HG03565 (cell line): Measurements from ENCODE around the gene MTCL3.

ENCODE experiments used
- ATAC-seq: cut with Tn5 transposase; IDR thresholded peaks from one replicate; pipeline ENCODE4 v1.9.1; 2021; ENCODE audit warnings: mild to moderate bottlenecking, moderate library complexity; ENCODE audit not compliant: unreplicated experiment

MTCL3 gene

DNA sequence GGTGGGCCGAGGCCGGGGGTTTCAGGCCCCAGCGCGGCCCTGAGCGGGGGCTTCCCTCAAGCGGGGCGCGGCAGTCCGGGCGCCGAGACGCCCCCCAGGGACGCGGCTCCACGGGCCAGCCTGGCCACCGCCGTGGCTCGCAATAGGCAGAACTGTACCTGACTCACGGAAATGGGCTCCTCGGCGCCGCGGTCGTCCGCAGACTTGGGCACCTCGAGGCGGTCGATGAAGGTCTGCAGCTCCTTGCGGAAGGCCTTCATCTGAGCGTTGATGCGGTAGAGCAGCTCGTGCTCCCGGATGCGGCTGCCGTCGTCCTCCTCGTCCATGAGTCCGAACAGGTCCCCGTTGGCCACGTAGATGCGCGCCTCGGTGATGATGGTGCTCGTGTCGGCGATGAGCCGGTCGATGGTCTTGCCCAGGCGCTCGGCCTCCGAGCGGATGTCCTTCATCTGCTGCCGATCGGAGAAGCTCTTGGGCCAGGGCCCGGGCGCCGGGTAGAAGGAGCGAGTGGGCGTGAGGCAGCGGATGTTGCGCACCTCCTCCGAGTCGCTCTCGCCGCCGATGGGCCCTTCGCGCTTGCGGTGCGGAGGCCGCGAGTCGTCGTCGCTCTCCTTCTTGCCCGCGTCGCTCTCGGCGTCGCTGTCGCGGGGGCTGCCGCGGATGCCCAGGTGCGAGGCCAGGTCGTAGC lies 43.9 kb downstream of the MTCL3 start:
- ATAC-seq = no peak

DNA sequence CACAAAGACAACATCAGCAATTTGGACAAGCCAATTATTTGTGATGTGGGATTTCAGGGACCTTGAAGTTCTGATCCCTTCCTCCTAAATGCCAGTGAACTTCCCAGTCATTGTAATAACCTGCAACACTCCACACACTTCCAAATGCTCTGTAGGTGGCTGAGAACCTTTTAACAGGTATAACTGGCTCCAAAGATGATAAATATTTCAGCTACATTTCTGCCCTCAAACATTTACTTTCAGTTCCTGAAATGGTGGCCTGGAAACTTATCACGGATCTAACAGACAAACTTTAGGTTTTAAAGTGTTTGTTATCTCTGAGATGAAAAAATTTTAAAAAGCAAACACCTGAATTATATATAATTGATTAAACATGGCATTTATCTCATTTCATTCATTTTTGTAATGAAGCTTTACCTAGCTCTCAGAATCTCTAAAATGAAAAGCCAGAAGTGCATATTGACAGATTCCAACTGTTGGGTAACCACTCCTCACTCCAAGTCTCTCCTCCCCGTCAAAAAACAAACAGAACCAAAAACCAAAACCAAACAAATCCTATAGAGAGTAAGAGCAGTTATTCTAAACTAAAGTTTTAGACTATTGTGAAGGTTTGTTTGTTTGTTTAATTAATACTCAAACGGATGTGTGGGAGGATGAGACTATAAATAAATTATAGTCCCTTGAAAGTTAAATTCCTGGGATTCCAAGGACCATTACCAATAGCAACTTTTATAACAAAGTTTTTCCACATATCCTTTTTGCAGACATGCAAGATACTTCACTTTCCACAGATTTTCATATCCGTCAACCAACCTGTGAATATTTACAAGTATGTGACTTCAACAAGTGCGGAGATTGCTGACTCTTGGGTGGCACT lies 47.5 kb downstream of the MTCL3 start:
- ATAC-seq = no peak

DNA sequence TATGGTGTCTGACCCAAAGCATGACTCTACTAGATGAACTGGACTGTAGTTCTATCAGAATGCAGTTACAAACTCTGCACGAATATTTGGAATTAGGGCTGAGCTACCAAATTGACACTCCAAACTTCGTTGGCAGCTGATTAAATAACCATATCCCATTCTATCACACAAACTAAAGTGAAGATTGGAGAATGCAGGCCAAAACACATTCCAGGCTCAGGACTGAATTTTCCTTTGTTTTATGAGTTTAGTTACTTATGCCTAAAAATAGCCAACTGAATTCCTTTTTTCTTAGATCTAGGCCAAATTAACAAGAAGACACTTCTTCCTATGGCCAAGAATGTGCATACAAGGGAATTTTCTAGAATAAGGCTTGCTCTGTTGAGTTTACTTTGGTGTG lies 50.2 kb downstream of the MTCL3 start:
- ATAC-seq = no peak

DNA sequence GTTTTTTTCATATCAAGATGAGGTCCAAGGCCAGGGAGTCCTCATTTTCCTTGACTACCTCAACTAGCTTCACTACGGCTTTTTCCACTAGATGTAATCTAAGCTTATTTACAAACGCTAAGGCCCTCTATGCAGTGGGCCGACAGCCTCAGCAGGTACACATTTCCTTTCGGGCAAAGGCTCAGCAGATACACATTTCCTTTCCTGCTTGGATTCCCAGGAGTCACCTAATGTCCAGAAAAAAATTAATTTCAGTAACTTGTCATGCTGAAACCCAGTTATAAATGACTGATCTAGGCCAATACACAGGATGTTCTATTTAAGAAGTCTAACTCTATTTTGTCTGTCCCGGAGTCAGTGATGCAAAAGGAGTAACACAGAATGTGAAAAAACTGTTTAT lies 52.7 kb downstream of the MTCL3 start:
- ATAC-seq = no peak

DNA sequence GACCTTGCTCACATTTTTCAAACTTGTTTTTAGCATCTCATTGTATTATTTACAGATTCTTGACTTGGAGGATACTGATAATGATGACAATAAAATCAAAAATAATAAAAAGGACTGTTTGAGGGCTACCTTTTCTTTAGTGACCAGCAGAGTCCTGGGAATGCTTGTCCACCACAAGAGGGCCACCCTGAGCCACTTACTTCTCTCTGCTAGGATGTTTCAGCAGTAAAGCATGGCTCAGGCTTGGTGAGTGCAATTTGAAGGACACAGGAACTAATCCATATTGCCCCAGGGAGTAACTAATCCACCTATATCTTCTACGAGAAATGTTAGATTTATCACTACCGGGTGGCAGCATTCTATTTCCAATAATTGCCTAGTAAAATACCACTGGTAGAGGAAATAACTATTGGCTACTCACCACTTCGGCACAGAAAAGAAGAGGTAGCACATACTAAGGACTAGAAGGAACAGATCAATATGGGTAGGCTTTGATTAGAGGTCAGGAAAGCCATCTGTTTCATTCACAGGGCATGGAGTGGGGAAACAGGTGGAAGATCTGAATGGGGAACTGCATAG lies 54.2 kb downstream of the MTCL3 start:
- ATAC-seq = peak; percentile 82

DNA sequence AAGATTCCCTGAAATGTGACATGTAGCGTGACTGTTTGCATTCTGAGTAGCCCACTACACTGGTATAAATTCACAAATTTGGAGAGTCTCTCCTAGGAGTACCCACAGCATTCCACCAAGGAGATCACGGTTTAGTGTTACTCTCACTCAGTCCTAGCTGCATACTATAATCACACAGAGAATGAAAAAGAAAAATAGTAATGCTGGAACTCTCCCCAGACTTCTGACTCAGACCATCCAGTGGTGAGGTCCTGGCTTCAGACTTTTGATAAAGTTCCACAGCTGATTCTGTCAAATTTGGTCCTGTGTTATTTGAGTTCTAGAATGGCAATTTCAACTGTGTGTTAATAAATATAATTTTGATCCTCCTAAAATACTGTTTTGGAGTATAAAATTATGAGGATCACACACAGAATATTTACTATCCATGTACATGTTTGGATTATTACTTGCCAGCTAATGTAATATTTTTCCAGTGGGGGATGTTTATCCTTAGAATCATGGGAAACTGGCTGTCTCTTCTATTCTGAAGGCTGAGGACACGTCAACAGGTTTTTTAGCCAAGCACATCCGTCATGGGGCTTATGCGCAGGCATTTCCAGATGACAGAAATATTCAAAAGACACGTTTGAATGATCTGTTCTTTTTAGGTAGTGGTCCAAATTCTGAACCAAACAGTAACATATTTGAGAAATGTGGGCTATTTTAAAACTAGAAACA lies 54.8 kb downstream of the MTCL3 start:
- ATAC-seq = no peak

DNA sequence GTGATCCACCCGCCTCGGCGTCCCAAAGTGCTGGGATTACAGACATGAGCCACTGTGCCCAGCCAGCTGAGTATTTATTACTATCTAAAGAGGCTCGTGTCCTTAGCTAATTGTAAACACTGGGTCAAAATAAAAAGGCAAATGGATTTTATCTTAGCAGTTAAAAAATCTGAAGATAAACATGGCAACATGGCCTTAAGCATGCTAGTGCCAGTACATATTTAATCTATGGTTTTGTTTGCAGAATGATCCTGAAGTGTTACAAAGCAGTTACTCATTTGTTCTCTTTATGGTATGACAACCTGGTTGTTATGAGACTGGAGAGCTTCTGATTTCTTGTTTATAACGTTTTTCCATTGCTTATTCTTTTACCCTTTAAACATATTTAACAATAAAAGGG lies 56.1 kb downstream of the MTCL3 start:
- ATAC-seq = no peak

DNA sequence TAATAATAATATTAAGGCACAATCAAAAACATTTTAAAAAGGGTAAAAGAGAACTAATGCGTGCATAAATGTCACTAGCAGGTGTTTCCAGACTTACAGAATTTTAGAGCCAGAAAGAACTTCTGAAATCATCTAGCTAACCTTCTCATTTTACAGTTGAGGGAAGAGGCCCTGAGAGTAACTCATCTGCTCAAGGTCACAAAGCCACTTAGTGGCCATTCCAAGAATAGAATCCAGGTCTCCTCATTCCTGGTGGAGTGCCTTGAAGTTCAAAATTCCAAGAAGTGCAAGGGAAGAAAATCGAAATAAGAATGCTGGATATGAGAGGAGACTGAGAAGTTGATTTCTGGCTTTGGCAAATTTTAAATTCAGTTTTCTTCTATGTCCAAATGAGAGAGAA lies 56.8 kb downstream of the MTCL3 start:
- ATAC-seq = no peak

DNA sequence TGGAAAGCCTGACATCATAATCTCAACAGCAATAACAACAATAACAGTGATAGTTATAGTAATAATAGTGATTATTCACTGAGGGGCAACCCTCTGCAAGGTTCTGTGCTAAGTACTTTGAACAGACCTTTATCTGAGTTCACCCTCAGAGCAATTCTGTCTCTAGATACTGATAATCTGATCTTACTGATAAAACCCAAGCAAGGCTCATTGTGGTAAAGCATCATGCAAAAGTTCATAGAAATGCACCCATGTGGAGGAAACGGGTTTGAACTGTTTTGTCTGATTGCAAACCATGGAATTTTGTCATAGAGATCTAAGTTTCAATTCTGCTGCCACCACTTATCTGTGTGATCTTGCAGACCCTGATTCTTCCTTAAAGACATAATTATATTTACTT lies 58.7 kb downstream of the MTCL3 start:
- ATAC-seq = no peak

DNA sequence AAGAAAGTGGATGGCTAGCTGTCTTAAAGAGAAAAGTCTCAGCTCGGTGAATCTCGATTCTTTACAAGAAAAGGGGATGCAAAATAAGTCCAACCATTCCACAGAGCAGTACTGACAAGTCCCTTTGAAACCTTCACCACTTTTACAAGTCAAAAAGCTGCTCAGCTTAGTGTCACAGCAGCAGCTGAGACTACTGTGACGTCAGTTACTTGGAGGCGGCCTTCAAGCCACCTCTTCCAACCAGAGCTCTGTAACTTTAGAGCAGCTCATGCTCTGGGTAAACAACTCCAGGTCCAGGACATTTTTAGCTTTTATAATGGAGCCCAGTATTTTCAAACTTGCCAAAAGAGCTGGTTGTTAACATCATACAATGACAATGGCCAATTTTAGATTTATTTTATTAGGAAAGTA lies 59.9 kb downstream of the MTCL3 start, which contains the start of gene KIAA0408:
Gene KIAA0408 (minus strand): TSS at position 159 of the 411 bp plus-strand sequence. CDS start 5,408 bp downstream, outside the sequence.
- ATAC-seq = no peak

DNA sequence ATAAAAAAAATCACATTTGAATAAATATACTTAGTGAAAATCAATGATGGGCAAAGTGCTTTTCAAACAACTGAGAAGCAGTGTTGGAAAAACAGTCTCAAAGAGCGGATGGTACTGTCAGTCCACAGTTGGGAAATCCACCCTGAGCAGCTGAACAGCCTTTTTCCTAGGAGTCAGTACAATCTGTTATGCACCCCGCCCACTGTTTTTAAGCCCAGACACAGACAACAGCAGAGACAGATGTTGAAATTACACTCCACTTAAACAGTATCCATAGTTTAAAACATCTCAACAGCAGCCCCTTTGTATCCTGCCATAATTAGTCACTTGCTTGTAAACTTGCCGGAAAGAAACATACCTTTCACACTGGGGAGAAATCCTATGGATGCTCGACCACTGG lies 60.3 kb downstream of the MTCL3 start:
- no peak for ATAC-seq

DNA sequence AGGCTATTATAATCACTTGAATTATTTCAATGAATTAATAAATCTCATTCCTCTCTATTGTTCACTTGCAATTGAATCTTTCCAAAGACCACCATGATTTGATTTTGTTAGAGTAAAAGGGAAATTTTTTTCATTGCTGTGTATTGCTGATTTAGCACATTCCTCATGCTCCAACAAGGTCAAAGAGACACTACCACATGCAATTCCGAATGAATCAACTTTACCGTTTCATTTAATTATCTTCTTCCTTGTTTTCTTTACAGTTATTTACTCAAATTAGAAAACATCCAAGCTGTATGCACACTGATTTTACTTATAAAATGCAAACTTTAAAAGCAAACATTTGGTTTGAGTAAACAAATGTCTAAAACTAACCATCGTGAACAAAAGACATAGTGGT lies 60.9 kb downstream of the MTCL3 start:
- ATAC-seq = no peak

DNA sequence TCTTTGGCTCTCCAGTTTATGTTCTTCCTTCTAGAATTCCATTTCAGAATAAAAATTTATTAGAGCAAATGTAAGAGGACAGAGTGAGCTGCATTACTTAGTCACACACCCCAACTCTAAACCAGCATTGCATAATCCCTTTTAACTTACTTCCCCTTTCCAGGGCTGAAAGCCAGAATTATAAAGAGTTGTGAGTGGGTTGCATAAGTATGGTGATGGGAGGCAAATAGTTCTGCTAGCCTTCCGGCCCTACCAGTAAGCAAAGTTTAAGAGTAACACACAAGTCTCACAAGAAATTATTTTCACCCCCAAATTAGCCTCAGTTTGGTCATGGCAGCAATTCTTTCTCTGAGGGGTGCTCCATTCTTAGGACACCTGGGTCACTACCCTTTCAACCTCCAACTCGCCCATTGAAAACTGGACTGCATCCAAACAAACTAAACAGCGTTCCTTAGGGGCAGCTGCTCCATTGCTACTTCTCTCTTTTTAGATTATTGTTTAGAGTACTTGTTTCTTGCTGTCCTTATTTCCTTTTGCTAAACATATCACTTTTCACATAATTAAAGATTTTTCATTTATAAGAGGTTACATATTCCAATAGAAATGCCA lies 61.6 kb downstream of the MTCL3 start:
- ATAC-seq = no peak

DNA sequence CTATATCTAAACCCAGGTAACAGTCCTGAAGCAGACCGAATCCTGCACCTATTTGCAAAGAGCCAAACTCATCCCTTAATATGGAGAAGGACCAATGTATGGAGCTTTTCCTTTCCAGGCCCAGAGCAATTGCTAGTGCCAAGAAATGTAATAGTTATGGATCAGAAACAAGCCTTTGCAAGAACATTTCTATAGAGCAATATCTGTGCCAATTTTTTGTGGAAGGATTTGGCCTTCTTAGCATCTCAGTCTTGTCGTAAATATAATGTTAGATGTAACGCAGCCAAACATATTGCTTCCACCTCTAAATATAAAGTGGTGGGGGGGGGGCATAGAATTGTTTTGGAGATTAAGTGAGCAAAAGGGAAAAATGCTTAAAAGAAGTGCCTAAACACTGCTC lies 62.7 kb downstream of the MTCL3 start:
- no peak for ATAC-seq

DNA sequence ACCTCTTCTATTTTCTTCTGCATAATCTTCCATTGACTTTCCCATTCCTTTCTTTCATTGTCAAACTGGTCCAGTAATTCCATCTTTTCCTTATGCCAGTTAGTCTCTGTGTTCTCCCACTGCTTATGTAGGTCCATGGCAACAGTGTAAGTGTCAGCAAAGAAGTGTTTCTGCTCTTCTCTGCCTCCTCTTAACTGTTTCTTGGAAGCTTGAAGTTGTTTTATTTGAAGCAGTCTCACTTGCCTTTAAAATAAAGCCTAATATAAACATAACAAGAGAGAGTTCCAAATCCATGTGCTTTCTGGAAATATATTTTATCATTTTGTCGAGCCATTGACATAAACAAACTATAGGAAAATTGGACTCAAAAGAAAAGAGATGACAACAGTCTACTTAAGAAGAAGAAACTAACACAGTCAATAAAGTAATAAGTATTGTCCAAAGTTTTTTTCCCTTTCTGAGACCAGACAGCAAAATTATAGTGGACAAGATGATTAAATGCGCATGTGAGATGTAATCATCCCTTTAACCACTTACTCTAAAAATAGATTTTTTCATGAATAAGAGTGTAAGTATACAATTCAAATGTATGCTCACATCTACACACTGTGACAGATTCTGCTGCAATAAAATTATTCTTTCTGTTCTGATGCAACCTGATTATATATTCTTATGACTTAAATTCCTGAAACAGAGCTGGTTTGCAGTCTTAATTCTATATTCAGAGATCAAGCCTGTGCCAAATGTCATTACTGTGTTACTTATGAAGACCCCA lies 65.1 kb downstream of the MTCL3 start:
- ATAC-seq = no peak

DNA sequence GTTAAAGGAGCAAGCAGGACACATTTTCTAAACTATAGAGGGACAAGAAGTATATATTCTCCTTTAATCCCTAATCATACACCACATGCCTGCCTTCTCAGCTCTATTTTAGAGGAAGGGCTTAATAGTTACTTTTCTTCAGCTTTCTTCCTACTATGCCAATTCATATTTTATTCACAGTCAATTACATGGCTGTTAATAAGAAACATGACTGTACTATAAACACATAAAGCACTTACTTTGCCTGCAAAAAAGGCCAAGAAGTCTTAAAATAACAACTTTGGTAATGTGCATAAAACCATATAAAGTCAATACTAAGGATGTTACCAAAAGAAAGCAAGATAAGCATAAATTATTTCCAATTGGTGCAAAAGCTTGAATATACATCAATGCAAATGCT lies 66.3 kb downstream of the MTCL3 start:
- no peak for ATAC-seq

DNA sequence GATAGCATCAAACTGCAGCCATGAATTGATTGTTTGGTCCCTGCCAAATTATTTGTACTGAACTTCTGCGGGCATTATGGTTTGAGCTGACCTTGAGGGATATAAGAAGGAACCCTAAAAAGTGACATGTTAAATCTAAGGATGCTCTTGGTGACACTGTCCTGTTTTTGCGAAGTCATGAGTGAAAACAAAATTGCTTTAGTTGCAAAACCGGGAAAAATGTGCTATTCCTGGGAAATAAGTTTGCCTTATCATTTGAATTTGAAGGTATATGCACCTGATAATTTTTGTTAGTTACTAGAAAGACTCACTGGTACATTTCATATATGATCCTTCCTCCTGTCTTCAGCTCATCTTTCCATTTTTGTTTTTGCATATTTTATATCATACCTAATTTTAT lies 67.7 kb downstream of the MTCL3 start:
- no peak for ATAC-seq

DNA sequence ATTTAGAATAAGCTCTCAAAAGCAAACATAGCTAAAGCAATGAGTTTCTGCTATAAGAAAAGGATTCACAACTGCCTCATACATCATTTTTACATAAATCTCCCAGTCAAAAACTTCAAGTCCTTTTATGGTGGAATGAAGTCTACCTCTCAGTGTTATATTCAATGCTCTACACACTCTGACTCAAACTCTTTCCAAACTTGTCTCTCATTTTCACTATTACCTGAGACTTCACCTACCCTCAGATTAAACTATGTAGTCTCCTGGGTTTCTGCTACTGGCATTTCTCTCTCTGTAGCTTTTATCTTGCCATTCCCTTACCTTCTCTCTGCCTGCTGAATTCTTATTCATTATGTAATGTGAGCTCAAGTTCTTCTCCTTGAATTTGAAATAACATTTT lies 71.4 kb downstream of the MTCL3 start:
- ATAC-seq = no peak

DNA sequence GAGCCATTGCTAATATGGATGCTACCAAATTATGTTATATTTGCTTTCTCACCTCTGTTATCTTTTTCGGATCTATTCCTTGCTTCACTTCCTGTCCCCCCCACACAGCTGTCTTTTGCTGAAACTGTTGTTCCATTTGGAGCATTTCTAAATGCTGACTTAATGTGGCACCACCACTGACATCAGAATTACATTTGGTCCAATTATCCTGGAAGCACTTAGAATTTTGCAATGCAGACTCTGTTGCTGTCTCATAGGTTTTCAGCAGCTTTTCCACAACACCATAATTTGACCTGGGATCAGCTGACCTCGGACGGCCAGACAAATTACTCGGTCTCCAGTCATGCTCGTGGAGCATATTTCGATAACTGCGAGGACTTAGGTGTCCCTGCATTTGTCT lies 72.8 kb downstream of the MTCL3 start:
- ATAC-seq = no peak

DNA sequence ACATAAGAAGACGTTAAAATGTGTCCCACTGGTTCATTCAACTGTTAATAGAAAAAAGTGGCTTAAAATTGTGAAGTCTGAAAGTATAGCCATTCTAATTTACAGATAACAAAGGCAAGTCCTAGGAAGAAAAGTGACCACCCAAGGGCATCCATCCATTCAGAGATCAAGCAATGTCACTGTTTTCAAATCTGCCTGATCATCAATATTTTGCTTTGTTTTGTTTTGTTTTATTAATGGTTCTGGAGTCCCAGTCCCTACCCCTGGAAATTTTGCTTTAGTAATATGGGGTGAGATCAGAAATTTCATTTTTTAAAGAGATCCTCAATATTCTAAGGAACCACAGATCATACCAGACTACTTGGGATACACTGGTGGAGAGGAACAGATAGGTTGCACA lies 77.3 kb downstream of the MTCL3 start:
- ATAC-seq = no peak
